ENCODE measurements around the gene PKD1. TPM values are rescaled to one million over a fixed set of nuclear protein-coding genes. Genes with fewer than 3 reads are reported as not detected.
A peak's percentile ranks its signal among the peaks of the same experiment; 100 is the strongest.

PKD1 gene
- total and polyA plus RNA-seq, 2 of the 13 experiments (the other 11 are each of a cell fraction or from before 2014, with no cell fraction given): 22.1 to 23.0 TPM

GRCh38 chr16:2056077-2056476 lies 79.6 kb downstream of the PKD1 start (continued):
- TF ChIP-seq STAG1 (CRISPR knock-in tag; IDR thresholded peaks at IDR 0.05): peak; percentile 77
- TF ChIP-seq NRL (CRISPR knock-in tag; IDR thresholded peaks at IDR 0.05; ENCODE audit: borderline replicate concordance): 0 out of 2 replicates have a peak, but pooled peaks have one; percentile 18
- 0 out of 2 replicates have a peak, but pooled peaks have one; percentile 28 for TF ChIP-seq CCDC6 (CRISPR knock-in tag; IDR thresholded peaks at IDR 0.05)
- no peak for TF ChIP-seq TBL1XR1 (IDR thresholded peaks at IDR 0.05; ENCODE audit: borderline replicate concordance, low read length, partially characterized antibody)
- TF ChIP-seq HHEX (CRISPR knock-in tag; IDR thresholded peaks at IDR 0.05): no peak
- no peak for TF ChIP-seq RBM22 (optimal IDR thresholded peaks at IDR 0.05; ENCODE audit: low read length)
- TF ChIP-seq ZNF572 (CRISPR knock-in tag; IDR thresholded peaks at IDR 0.05): no peak
- TF ChIP-seq ZNF773 (CRISPR knock-in tag; IDR thresholded peaks at IDR 0.05; ENCODE audit: borderline replicate concordance): no peak
- TF ChIP-seq ZNF280B (CRISPR knock-in tag; IDR thresholded peaks at IDR 0.05; ENCODE audit: borderline replicate concordance): no peak
- TF ChIP-seq POGK (CRISPR knock-in tag; conservative IDR thresholded peaks at IDR 0.05): no peak
- TF ChIP-seq CSRNP1 (CRISPR knock-in tag; IDR thresholded peaks at IDR 0.05): no peak
- TF ChIP-seq HMG20B (CRISPR knock-in tag; conservative IDR thresholded peaks at IDR 0.05): no peak
- no peak for TF ChIP-seq ZNF326 (CRISPR knock-in tag; IDR thresholded peaks at IDR 0.05; ENCODE audit: borderline replicate concordance)
- TF ChIP-seq PPARG (CRISPR knock-in tag; conservative IDR thresholded peaks at IDR 0.05): no peak
- TF ChIP-seq RNF219 (CRISPR knock-in tag; IDR thresholded peaks at IDR 0.05): no peak
- no peak for TF ChIP-seq ZNF292 (CRISPR knock-in tag; IDR thresholded peaks at IDR 0.05; ENCODE audit: borderline replicate concordance, low read depth)
- no peak for TF ChIP-seq TOPORS (CRISPR knock-in tag; IDR thresholded peaks at IDR 0.05)
- TF ChIP-seq RERE (CRISPR knock-in tag; IDR thresholded peaks at IDR 0.05; ENCODE audit: low read depth): no peak
